H9 (cell line): Measurements from ENCODE around the gene THOP1. TPM values are rescaled to one million over a fixed set of nuclear protein-coding genes. Genes with fewer than 3 reads are reported as not detected.

Source experiments
- DNase-seq: peaks from one replicate; pipeline ENCODE4 v3.0.0-alpha.2; 2017
- H2AFZ ChIP-seq: one replicate; pipeline ENCODE4 v1.6.1; 2013; ENCODE audit warnings: mild to moderate bottlenecking, low read length, control low read depth, moderate library complexity
- H2AK5ac ChIP-seq: 2 replicates; pipeline ENCODE4 v1.6.1; 2013; ENCODE audit warnings: low read length, control low read depth, mixed read lengths; ENCODE audit not compliant: insufficient read length
- H2BK120ac ChIP-seq: one replicate; pipeline ENCODE4 v1.6.1; 2013; ENCODE audit warnings: low read depth, mild to moderate bottlenecking, low read length, control low read depth, inconsistent platforms; ENCODE audit not compliant: poor library complexity, severe bottlenecking
- H2BK12ac ChIP-seq: 2 replicates; pipeline ENCODE4 v1.6.1; 2013; ENCODE audit warnings: low read length, control low read depth, mixed read lengths, low read depth; ENCODE audit not compliant: insufficient read length
- H2BK15ac ChIP-seq: 2 replicates; pipeline ENCODE4 v1.6.1; 2013; ENCODE audit warnings: low read depth, low read length, control low read depth
- H2BK20ac ChIP-seq: one replicate; pipeline ENCODE4 v1.6.1; 2013; ENCODE audit warnings: low read depth, mild to moderate bottlenecking, low read length, control low read depth, inconsistent platforms; ENCODE audit not compliant: poor library complexity, severe bottlenecking
- H2BK5ac ChIP-seq: 2 replicates; pipeline ENCODE4 v1.6.1; 2013; ENCODE audit warnings: low read length, control low read depth, mixed read lengths; ENCODE audit not compliant: insufficient read length
- H3K14ac ChIP-seq: 2 replicates; pipeline ENCODE4 v1.6.1; 2013; ENCODE audit warnings: low read length, control low read depth; ENCODE audit not compliant: insufficient read depth
- H3K18ac ChIP-seq: 2 replicates; pipeline ENCODE4 v1.6.1; 2013; ENCODE audit warnings: low read depth, mild to moderate bottlenecking, mixed read lengths, low read length, control low read depth; ENCODE audit not compliant: insufficient read length
- H3K23ac ChIP-seq: 2 replicates; pipeline ENCODE4 v1.6.1; 2013; ENCODE audit warnings: low read length, control low read depth, mixed read lengths, low read depth; ENCODE audit not compliant: insufficient read length
- H3K23me2 ChIP-seq: 2 replicates; pipeline ENCODE4 v1.6.1; 2013; ENCODE audit warnings: low read depth, mild to moderate bottlenecking, mixed read lengths, low read length, control low read depth; ENCODE audit not compliant: insufficient read length, poor library complexity, severe bottlenecking
- H3K27ac ChIP-seq: 2 replicates; pipeline ENCODE4 v1.5.1; 2013; ENCODE audit warnings: low read length, control low read depth, mixed read lengths, low read depth; ENCODE audit not compliant: insufficient read length
- H3K27me3 ChIP-seq: 2 replicates; pipeline ENCODE4 v1.6.1; 2013; ENCODE audit warnings: low read length, control low read depth, inconsistent platforms; ENCODE audit not compliant: insufficient read depth
- H3K4ac ChIP-seq: 2 replicates; pipeline ENCODE4 v1.6.1; 2013; ENCODE audit warnings: low read depth, mild to moderate bottlenecking, control low read depth, inconsistent platforms, low read length, moderate library complexity
- H3K4me1 ChIP-seq: 2 replicates; pipeline ENCODE4 v1.6.1; 2013; ENCODE audit warnings: low read length, control low read depth, inconsistent platforms; ENCODE audit not compliant: insufficient read depth
- H3K4me2 ChIP-seq: 2 replicates; pipeline ENCODE4 v1.6.1; 2013; ENCODE audit warnings: low read length, control low read depth, mixed read lengths; ENCODE audit not compliant: insufficient read length, insufficient read depth
- H3K56ac ChIP-seq: 2 replicates; pipeline ENCODE4 v1.6.1; 2013; ENCODE audit warnings: low read depth, mild to moderate bottlenecking, mixed read lengths, low read length, control low read depth; ENCODE audit not compliant: insufficient read length
- H3K79me1 ChIP-seq: 2 replicates; pipeline ENCODE4 v1.6.1; 2013; ENCODE audit warnings: low read depth, mild to moderate bottlenecking, moderate library complexity, low read length, control low read depth, inconsistent platforms; ENCODE audit not compliant: insufficient read depth, poor library complexity, severe bottlenecking
- H3K79me2 ChIP-seq: 2 replicates; pipeline ENCODE4 v1.6.1; 2013; ENCODE audit warnings: low read length, control low read depth, inconsistent platforms; ENCODE audit not compliant: insufficient read depth
- H3K9ac ChIP-seq: 2 replicates; pipeline ENCODE4 v1.6.1; 2013; ENCODE audit warnings: low read length, control low read depth, mixed read lengths; ENCODE audit not compliant: insufficient read length; ENCODE audit errors: extremely low read depth
- H3K9me3 ChIP-seq: one replicate; pipeline ENCODE4 v1.6.1; 2013; ENCODE audit warnings: low read depth, low read length, inconsistent platforms; ENCODE audit not compliant: control insufficient read depth
- H3T11ph ChIP-seq: one replicate; pipeline ENCODE4 v1.6.1; 2013; ENCODE audit warnings: mild to moderate bottlenecking, low read length, control low read depth, inconsistent platforms
- H4K20me1 ChIP-seq: one replicate; pipeline ENCODE4 v1.6.1; 2013; ENCODE audit not compliant: control insufficient read depth, insufficient read length, insufficient read depth
- H4K5ac ChIP-seq: 2 replicates; pipeline ENCODE4 v1.6.1; 2013; ENCODE audit warnings: low read depth, mild to moderate bottlenecking, mixed read lengths, low read length, control low read depth; ENCODE audit not compliant: insufficient read length
- H4K8ac ChIP-seq: replicated peaks from 2 replicates; pipeline ENCODE4 v1.6.1; 2013; ENCODE audit warnings: low read length, control low read depth, mixed read lengths, low read depth; ENCODE audit not compliant: insufficient read length
- H4K91ac ChIP-seq: 2 replicates; pipeline ENCODE4 v1.6.1; 2013; ENCODE audit warnings: low read depth, mild to moderate bottlenecking, moderate library complexity, mixed read lengths, low read length, control low read depth; ENCODE audit not compliant: insufficient read length
- H3K27ac Mint-ChIP-seq, 3 experiments: 2 replicates in 2 of 3; 3 replicates in 1 of 3; pipeline ENCODE4 v1.8.0; 2020 to 2021; ENCODE audit warnings: mixed read lengths in 3 of 3, mild to moderate bottlenecking in 1 of 3, moderate library complexity in 1 of 3
- H3K27me3 Mint-ChIP-seq: 2 replicates; pipeline ENCODE4 v1.8.0; 2021; ENCODE audit warnings: low read depth, mild to moderate bottlenecking, moderate library complexity, mixed read lengths
- H3K36me3 Mint-ChIP-seq, 3 experiments: 2 replicates in 2 of 3; 3 replicates in 1 of 3; pipeline ENCODE4 v1.8.0; 2020 to 2021; ENCODE audit warnings: low read depth in 3 of 3, mixed read lengths in 3 of 3; ENCODE audit not compliant: insufficient read depth in 1 of 3
- H3K4me1 Mint-ChIP-seq, 2 experiments: 2 replicates each; pipeline ENCODE4 v1.8.0; 2020; ENCODE audit warnings: mixed read lengths in 2 of 2
- H3K4me3 Mint-ChIP-seq, 2 experiments: 2 replicates in 1 of 2; 3 replicates in 1 of 2; pipeline ENCODE4 v1.8.0; 2020 to 2021; ENCODE audit warnings: mild to moderate bottlenecking in 2 of 2, mixed read lengths in 2 of 2, moderate library complexity in 1 of 2
- H3K9me3 Mint-ChIP-seq, 2 experiments: 2 replicates in 1 of 2; 3 replicates in 1 of 2; pipeline ENCODE4 v1.8.0; 2020; ENCODE audit warnings: mild to moderate bottlenecking in 2 of 2, mixed read lengths in 2 of 2, moderate library complexity in 1 of 2
- CTCF ChIP-seq: fragments of 200-600 bp; sonication (generic); conservative IDR thresholded peaks from 3 replicates; pipeline ENCODE4 v1.8.0; 2021; ENCODE audit warnings: antibody characterized with exemption, mild to moderate bottlenecking
- WGBS: extraction: QIAGEN DNeasy Blood & Tissue Kit; methylation state at CpG from one replicate; pipeline ENCODE4 v1.1.7; 2013; ENCODE audit warnings: missing lambda C conversion rate, low lambda C conversion rate, mixed read lengths; ENCODE audit not compliant: insufficient read length; ENCODE audit errors: extremely low coverage; 5-methylcytosine and 5-hydroxymethylcytosine counted together
- total RNA-seq: library from RNA; stranded (reverse); gene quantifications from 2 replicates; pipeline ENCODE4 v1.2.1, GENCODE V29; 2021

The THOP1 gene
- total RNA-seq, 1 experiment from 2014 or later = 150 TPM

- Histone ChIP-seq H3K14ac (no peak overlapping the region), H2BK20ac (no peak overlapping the region), H4K8ac (no peak overlapping the region), H4K5ac (no peak overlapping the region), H2BK15ac (no peak overlapping the region), H3K23ac (no peak overlapping the region), H3K4me2 (no peak overlapping the region), H2BK5ac (no peak overlapping the region), H3K27ac (no peak overlapping the region), H4K91ac (no peak overlapping the region), H3K23me2 (peaks cover 5% of the 10 kb centered on the region), H3K27me3 (no peaks in the 10 kb centered on the region), H3K4me1 (no peaks in the 10 kb centered on the region), H2AK5ac (no peak overlapping the region), H2AFZ (no peak overlapping the region), H2BK12ac (no peak overlapping the region), H3K9me3 (peaks cover 12% of the 10 kb centered on the region), H3K4ac (no peak overlapping the region), H3K79me1 (no peaks in the 10 kb centered on the region), H2BK120ac (no peak overlapping the region), H3K79me2 (0 out of 2 replicates have a peak, but pooled peaks cover 2% of the 10 kb centered on the region), H3K9ac (no peak overlapping the region), H3T11ph (no peak overlapping the region), H3K56ac (no peak overlapping the region), H4K20me1 (no peaks in the 10 kb centered on the region), H3K18ac (no peak overlapping the region)
- no peak for DNase-seq
- Mint-ChIP-seq H3K4me1 (peaks cover 5 to 13% of the 10 kb centered on the region in 2 experiments), H3K36me3 (peaks cover 48 to 58% (median 51%) of the 10 kb centered on the region in 3 experiments), H3K4me3 (no peak overlapping the region), H3K27me3 (no peaks in the 10 kb centered on the region), H3K27ac (no peak overlapping the region), H3K9me3 (peaks cover 42 to 57% of the 10 kb centered on the region in 2 experiments)
- no CpG with 5 or more reads among the region's 13 CpGs for WGBS
- no peak for TF ChIP-seq CTCF
Observed at GRCh38 chr19:2846180-2846894, 61.0 kb downstream of the THOP1 start.
